GM18505 (cell line): ENCODE data around the gene PRH1.

Experiments
- ATAC-seq: cut with Tn5 transposase; IDR thresholded peaks from one replicate; pipeline ENCODE4 v1.9.1; 2021; ENCODE audit not compliant: unreplicated experiment
- POLR2A ChIP-seq: IDR thresholded peaks from 4 replicates; pipeline ENCODE4 v1.6.1; 2011; ENCODE audit warnings: borderline replicate concordance; ENCODE audit not compliant: insufficient read depth, insufficient read length; ENCODE audit errors: extremely low read depth

Gene PRH1

GRCh38 chr12:10861366-10861765 is 22.7 kb downstream of the PRH1 start:
- ATAC-seq, result no peak
- TF ChIP-seq POLR2A, result no peak

GRCh38 chr12:10855807-10856206 is 28.2 kb downstream of the PRH1 start:
- ATAC-seq, result no peak
- TF ChIP-seq POLR2A, result no peak

- ATAC-seq, result no peak
- no peak for TF ChIP-seq POLR2A
These were observed 30.3 kb downstream of the PRH1 start for GRCh38 chr12:10853776-10854175.

- no peak for ATAC-seq
- no peak for TF ChIP-seq POLR2A
These were observed 32.7 kb downstream of the PRH1 start for GRCh38 chr12:10851243-10851858.

- ATAC-seq, result no peak
- no peak for TF ChIP-seq POLR2A
These were observed 34.6 kb downstream of the PRH1 start, which contains the start of gene PRR4 for GRCh38 chr12:10849425-10849878. Gene PRR4 (minus strand): TSS chr12:10849475. CDS start chr12:10849437, 38 bp downstream.

- TF ChIP-seq POLR2A, result no peak
- no peak for ATAC-seq
These were observed 36.3 kb downstream of the PRH1 start for GRCh38 chr12:10847744-10848143.

GRCh38 chr12:10842862-10843261 is 41.2 kb downstream of the PRH1 start:
- TF ChIP-seq POLR2A, result no peak

GRCh38 chr12:10838461-10838860 is 45.6 kb downstream of the PRH1 start:
- ATAC-seq, result no peak
- TF ChIP-seq POLR2A, result no peak

More at GRCh38 chr12:10842862-10843261, 41.2 kb downstream of the PRH1 start:
- no peak for ATAC-seq
